ENCODE results near the gene GNA12. TPM values are rescaled to one million over a fixed set of nuclear protein-coding genes. Genes with fewer than 3 reads are reported as not detected.

Gene GNA12
- total and polyA plus RNA-seq, 8 donors: 2.0 to 54.6 (median 22.0) TPM

DNA sequence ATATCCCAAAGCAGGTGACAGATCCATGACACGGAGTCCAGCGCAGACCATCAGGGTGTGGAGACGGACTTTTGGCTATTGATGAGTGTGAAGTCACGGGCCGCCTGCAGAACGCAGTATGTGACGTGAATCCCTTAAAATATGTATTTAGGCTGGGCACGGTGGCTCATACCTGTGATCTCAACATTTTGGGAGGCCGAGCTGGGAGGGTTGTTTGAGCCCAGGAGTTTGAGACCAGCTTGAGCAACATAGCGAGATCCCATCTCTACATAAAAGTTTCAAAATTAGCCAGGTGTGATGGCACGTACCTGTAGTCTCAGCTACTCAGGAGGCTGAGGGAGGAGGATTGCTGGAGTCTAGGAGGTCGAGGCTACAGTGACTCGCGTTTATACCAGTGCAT lies 158.0 kb downstream of the GNA12 start:
- Histone ChIP-seq H3K27me3 (peaks cover 15 to 94% (median 46%) of the 10 kb centered on the region in 3 donors), H3K4me1 (peaks cover 14 to 28% (median 21%) of the 10 kb centered on the region in 4 donors), H3K4me3 (no peak overlapping the region), H3K27ac (no peak overlapping the region), H3K9me3 (no peaks in the 10 kb centered on the region), H3K36me3 (no peaks in the 10 kb centered on the region)
- intact Hi-C loops (cut with DNase I; ENCODE audit: low total_unique reads): loop anchor here (10.0 kb wide), 1 partner anchor 211 kb away; the partner anchor contains the start of gene GRIFIN
- no peak for DNase-seq
- TF ChIP-seq POLR2A (IDR thresholded peaks at IDR 0.05) (no peak), EP300 (IDR thresholded peaks at IDR 0.05) (no peak), CTCF (IDR thresholded peaks at IDR 0.05) (no peak), POLR2AphosphoS5 (IDR thresholded peaks at IDR 0.05) (no peak)
- 88 to 95% (median 94%) methylated on average over 14 of the region's 14 CpGs for WGBS, 5 donors

GRCh38 chr7:2684501-2684900 lies 159.6 kb downstream of the GNA12 start:
- peaks cover 15 to 98% (median 45%) of the 10 kb centered on the region in 3 donors for H3K27me3 ChIP-seq
- H3K27ac ChIP-seq: no peak overlapping the region
- intact Hi-C loops (cut with DNase I; ENCODE audit: low total_unique reads): loop anchor here (10.0 kb wide), 1 partner anchor 210 kb away; the partner anchor contains the start of gene GRIFIN
- peaks cover 14 to 34% (median 28%) of the 10 kb centered on the region in 4 donors for H3K4me1 ChIP-seq
- DNase-seq: no peak
- 76 to 94% (median 93%) methylated on average over 10 to 11 of the region's 11 CpGs for WGBS, 5 donors
- no peak for TF ChIP-seq EP300 (IDR thresholded peaks at IDR 0.05)
- no peak for TF ChIP-seq CTCF (IDR thresholded peaks at IDR 0.05)
- no peak for TF ChIP-seq POLR2A (IDR thresholded peaks at IDR 0.05)
- TF ChIP-seq POLR2AphosphoS5 (IDR thresholded peaks at IDR 0.05): no peak
- no peaks in the 10 kb centered on the region for H3K9me3 ChIP-seq
- no peak overlapping the region for H3K4me3 ChIP-seq
- H3K36me3 ChIP-seq: no peaks in the 10 kb centered on the region

- Histone ChIP-seq H3K36me3 (no peaks in the 10 kb centered on the region), H3K9me3 (no peaks in the 10 kb centered on the region), H3K27me3 (peaks cover 0 to 80% (median 22%) of the 10 kb centered on the region in 3 donors), H3K4me3 (no peak overlapping the region), H3K27ac (no peak overlapping the region), H3K4me1 (peaks cover under 1 to 14% (median 8%) of the 10 kb centered on the region in 4 donors)
- TF ChIP-seq EP300 (IDR thresholded peaks at IDR 0.05) (no peak), POLR2A (IDR thresholded peaks at IDR 0.05) (no peak), CTCF (IDR thresholded peaks at IDR 0.05) (no peak), POLR2AphosphoS5 (IDR thresholded peaks at IDR 0.05) (no peak)
- intact Hi-C loops (cut with DNase I; ENCODE audit: low total_unique reads): loop anchor here (10.0 kb wide), 1 partner anchor 207 kb away; the partner anchor contains the start of gene GRIFIN
- WGBS, 5 donors: 81 to 88% (median 85%) methylated on average over 8 to 27 of the region's 27 CpGs
- DNase-seq: no peak
Measured at GRCh38 chr7:2681929-2682799, 161.9 kb downstream of the GNA12 start.

- H3K36me3 ChIP-seq: no peaks in the 10 kb centered on the region
- no peak overlapping the region for H3K4me3 ChIP-seq
- DNase-seq: peak; percentile 87 to 89
- H3K4me1 ChIP-seq: peaks cover 0 to 12% (median 7%) of the 10 kb centered on the region in 4 donors
- intact Hi-C loops (cut with DNase I; ENCODE audit: low total_unique reads): loop anchor here (10.0 kb wide), 1 partner anchor 206 kb away; the partner anchor contains the start of gene GRIFIN
- peaks cover 0 to 68% (median 13%) of the 10 kb centered on the region in 3 donors for H3K27me3 ChIP-seq
- TF ChIP-seq EP300 (IDR thresholded peaks at IDR 0.05) (no peak), CTCF (IDR thresholded peaks at IDR 0.05) (peak in 5 of 7 experiments; percentile 40 to 71 (median 69)), POLR2AphosphoS5 (IDR thresholded peaks at IDR 0.05) (peak in 1 of 3 donors; percentile 49), POLR2A (IDR thresholded peaks at IDR 0.05) (no peak)
- H3K9me3 ChIP-seq: no peaks in the 10 kb centered on the region
- WGBS, 5 donors: 30 to 39% (median 32%) methylated on average over 13 to 27 of the region's 27 CpGs
- H3K27ac ChIP-seq: no peak overlapping the region
Measured at GRCh38 chr7:2680792-2681490, 163.2 kb downstream of the GNA12 start.

All from stomach (tissue), 9 donors.